Hematopoietic multipotent progenitor cell (in vitro differentiated cells): ENCODE measurements around the gene CYFIP1. TPM values are rescaled to one million over a fixed set of nuclear protein-coding genes. Genes with fewer than 3 reads are reported as not detected.

Experiments
- DNase-seq, 3 donors: peaks; one replicate each; pipeline ENCODE4 v3.0.0-alpha.2; 2011 to 2015; ENCODE audit warnings: low read depth in 2 of 3, low spot score in 2 of 3
- total RNA-seq: library from RNA; depleted of rRNA; stranded (reverse); fragments of >200 nt; gene quantifications from one replicate; pipeline ENCODE4 v1.2.3, GENCODE V29; 2012

Gene CYFIP1
- total RNA-seq, 1 donor, result 110 TPM

DNA sequence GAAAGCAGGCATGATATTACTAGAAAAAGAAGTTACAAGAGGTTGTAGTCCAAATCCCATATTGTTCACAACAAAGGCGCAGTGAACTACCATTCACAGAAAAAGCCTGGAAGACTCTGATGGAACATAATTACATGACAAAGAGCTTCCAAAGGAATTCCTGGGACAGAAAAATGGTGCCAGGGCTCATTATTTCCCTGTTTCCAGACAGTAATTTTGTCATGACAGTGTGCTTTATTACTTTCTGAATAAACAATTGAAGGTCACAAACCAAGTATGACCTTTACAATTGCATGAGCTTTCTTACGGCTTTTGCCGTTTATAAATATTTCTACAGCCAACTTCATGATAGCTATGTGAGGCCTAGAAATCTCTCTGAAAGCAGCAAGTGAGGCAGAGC, 61.0 kb downstream of the CYFIP1 start:
- no peak for DNase-seq

GRCh38 chr15:22918596-22919140, 61.5 kb downstream of the CYFIP1 start:
- DNase-seq, result no peak

DNA sequence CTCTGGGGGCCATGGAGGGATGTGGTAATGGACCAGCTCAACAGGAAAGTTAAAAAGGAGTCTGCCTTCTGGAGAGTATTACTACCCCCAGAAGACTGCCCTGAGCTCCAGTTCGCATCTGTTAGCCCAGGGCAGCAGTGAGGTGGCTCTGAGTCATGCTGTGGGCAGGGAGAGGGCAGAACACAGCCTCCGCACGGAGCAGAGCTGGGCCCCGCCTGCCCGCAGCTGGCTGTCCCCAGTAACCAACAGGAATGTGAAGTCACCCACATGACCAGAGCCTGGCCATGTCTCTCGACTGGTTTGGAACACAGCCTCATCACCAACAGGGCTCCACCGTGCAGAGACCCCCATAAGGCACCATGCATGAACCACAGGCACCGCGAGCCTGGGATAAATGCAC, 62.1 kb downstream of the CYFIP1 start:
- no peak for DNase-seq

DNA sequence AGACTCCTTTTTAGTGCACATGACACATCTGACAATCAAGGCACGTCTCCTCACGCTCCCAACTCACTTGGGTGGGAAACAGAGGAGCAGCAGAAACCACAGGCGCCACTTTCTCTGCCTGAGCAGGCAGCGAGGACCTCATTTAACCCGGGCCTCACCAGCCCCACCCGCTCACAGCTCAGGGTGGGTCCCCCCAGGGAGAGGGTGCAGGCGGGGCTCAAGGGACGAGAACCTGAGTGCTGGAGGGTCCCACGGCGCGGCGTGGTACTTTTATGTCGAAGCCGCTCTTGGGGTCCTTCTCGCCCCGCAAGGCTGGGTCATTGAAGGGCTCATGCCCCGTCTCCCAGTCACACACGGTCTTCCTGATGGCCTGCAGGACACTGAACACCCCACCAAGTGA, 62.6 kb downstream of the CYFIP1 start:
- no peak for DNase-seq

DNA sequence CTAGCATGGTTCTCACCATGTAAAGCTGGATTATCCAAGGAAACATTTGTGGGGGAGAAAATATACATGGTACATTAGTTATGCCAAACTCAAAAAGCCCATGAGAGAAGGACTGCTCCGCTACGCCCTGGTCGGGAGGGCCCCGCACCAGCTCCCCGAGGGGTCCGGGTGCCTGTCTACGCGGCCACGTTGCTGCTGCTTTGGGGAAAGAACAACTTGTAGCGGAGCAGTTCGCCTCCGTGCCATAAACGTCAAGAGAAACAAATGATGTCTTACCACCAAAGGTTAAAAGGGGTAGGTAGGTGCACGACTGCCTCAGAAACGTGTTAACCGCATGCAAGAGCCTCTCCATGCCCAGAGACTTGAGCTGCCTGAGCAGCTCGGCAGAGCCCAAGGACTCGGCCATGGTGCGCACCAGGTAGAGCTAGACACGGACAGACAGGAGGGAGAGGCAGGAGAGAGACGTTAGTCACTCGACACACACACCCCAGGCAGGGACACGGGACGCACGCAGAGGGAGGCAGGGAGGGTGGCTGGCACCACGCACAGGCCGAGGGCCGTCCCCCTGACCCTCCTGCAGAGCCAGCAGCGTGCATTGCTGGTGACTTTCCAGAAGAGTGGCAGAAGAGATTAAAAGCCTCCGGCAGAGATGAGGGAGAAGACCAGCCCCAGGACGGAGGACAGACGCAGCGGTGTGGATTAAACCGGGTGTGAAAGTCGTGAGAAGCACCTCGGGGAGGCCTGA, 63.4 kb downstream of the CYFIP1 start:
- DNase-seq, result no peak

- DNase-seq, result no peak
Measured at GRCh38 chr15:22915866-22916515, 64.2 kb downstream of the CYFIP1 start.

DNA sequence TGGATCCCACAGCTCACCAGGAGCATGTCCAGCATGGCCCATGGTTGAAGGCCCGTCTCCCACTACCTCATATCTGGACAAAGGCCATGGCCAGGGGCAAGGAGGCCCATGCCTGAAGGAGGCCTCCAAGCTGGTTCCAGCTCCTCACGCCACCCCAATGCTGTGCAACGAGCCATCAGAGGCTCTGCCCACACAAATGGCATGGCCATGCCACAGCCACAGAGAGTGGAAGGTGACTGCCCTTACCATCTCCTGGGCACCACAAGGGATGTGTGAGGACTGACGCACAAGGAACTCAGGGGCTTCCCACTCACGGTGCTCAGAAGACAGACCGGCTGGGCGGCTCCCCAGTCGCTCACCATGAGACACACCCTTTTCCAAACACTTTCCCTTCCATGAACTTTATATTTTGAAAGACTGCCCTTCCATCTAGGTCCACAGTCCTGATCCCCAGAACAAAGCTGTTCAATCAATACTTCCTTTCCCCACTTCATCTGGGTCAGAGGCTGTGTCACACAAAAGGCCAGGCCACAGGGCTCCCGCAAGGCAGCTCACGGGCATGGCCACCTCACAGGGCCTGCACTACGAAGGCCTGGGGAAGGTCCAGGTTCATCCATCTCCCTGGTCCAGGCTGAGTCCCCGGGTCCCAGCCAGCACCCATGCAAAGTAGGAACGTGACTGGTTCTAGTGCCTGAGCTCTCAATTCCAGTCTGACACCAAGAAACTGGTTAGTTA, 66.4 kb downstream of the CYFIP1 start:
- DNase-seq, result no peak

DNA sequence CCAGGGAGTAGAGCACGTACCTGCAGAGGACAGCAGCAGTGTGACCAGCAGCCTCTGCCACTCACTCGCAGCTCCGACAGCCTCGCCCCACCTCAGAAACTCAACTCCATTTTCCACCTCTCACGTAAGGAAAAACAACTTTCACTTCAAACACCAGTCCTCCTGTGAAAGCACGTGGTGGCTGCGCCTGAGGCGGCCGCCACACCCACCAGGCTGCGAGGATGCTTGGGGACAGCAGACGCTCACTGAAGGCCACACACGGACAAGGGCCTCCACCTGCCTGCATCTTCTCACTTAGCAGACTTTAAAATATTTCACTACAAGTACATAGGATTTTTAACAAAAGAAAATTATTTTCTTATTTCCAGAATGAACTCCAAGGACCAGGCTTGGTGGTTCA, 67.9 kb downstream of the CYFIP1 start:
- no peak for DNase-seq

GRCh38 chr15:22911306-22911705, 68.9 kb downstream of the CYFIP1 start:
- no peak for DNase-seq

- no peak for DNase-seq
Measured at GRCh38 chr15:22908830-22909229, 71.3 kb downstream of the CYFIP1 start.

GRCh38 chr15:22907161-22907950, 72.8 kb downstream of the CYFIP1 start:
- DNase-seq, result no peak

DNA sequence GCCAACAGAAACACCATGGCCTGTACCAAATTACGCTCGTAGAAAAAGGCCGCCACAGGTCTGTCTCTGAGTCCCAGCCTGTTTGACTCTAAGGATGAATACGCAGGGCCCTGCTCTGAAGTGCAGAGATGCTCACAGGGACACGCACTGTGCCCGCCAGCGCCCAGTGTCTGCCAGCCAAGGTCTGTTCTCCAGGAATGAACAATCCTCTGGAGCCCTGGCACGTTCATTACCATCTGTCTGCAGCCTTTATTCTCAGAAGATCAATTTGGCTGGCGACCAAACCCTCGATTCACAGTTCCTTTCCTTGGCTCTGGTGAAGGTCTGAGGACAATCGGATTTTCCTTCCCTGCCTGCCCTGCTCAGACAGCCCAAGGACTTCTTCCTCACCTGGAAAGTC, 75.4 kb downstream of the CYFIP1 start:
- DNase-seq, result no peak

GRCh38 chr15:22903961-22904534, 76.1 kb downstream of the CYFIP1 start:
- DNase-seq, result no peak

GRCh38 chr15:22903427-22903826, 76.7 kb downstream of the CYFIP1 start:
- DNase-seq, result no peak

DNA sequence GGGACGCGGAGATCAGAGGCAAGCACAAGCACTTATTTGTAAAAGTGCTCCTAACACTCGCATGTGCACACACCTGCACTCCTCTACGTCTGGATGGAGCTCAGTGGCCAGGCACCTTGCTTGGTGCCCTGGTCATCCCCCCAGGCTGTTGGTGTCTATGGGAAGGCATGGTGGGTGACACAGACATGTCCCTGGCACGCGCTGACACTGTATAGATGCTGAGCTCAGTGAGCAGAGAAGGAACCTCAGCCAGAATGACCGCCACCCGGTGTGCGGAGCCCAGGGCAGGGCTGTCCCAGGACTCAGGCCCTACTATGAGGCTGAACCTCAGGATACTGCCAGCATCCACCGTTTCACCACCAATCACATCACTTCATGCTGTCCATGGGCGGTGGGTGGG, 77.2 kb downstream of the CYFIP1 start:
- DNase-seq, result no peak

- DNase-seq, result no peak
Measured at GRCh38 chr15:22902578-22902977, 77.6 kb downstream of the CYFIP1 start.

- no peak for DNase-seq
Measured at GRCh38 chr15:22902046-22902445, 78.1 kb downstream of the CYFIP1 start.

GRCh38 chr15:22895465-22896190, 84.5 kb downstream of the CYFIP1 start:
- DNase-seq, result no peak

DNA sequence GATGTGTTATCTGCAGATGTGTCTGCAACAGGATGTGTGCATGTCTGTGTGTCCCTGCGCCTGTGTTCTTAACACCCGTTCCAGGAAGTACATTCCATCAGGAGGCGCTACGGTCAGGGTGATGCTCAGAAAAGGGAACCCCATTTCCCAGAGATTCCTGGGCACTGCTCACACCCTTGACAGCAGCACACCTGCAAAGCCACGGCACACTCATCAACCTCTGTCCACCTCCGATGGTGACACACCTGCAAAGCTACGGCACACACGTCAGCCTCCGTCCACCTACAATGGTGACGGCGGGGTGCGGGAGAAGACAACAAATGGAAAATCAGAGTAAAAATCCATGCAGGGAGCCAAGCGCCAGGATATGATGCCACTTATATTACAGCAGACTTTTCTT, 86.3 kb downstream of the CYFIP1 start:
- no peak for DNase-seq

DNA sequence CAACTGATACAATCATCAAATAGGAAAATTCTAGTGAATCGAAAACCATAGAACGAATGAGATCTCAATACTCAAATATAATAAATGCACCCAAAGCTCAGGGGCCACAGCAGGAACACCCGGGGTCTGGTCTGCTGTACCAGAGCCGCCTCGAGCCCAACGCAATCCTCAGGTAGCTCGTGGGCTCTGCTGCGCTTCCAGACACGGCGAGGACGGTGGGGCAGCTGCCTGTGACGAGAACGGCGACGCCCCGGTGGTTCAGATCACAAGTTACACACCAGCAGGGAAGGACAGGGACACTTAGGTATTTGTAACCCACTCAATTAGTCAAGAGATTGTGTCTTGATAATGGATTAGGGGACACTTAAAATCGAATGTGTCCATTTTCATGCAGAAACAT, 87.1 kb downstream of the CYFIP1 start:
- no peak for DNase-seq
